ENCODE results near the gene ADCY9. TPM values are rescaled to one million over a fixed set of nuclear protein-coding genes. Genes with fewer than 3 reads are reported as not detected.

Gene ADCY9
- total and polyA plus RNA-seq, 2 experiments from 2014 or later: 1.9 to 21.9 TPM

GRCh38 chr16:3965781-3966582, 150.3 kb downstream of the ADCY9 start:
- H3K9me3 ChIP-seq (ENCODE audit: low read depth): no peaks in the 10 kb centered on the region
- whole genome bisulfite sequencing, 2 experiments (ENCODE audit: low coverage in 1 of 2, low lambda C conversion rate in 2 of 2, missing lambda C conversion rate in 2 of 2): 94 to 95% methylated on average over 50 of the region's 50 CpGs
- no peak overlapping the region for H3K4me3 ChIP-seq
- peaks cover 8% of the 10 kb centered on the region; the same call in 1 of the 2 replicates for H3K4me1 ChIP-seq (ENCODE audit: insufficient read depth)
- H3K27me3 ChIP-seq (replicated peaks; ENCODE audit: insufficient read depth): no peaks in the 10 kb centered on the region
- DNase-seq: no peak
- no peak overlapping the region for H3K27ac ChIP-seq
- H3K9me2 ChIP-seq (ENCODE audit: insufficient read depth): no peaks in the 10 kb centered on the region
- in situ Hi-C loops (cut with MboI): no loop called here
- H3K9ac ChIP-seq: no peak overlapping the region
- no peaks in the 10 kb centered on the region for H4K20me1 ChIP-seq (ENCODE audit: insufficient read depth)
- TF ChIP-seq EZH2phosphoT487 (IDR thresholded peaks at IDR 0.05; ENCODE audit: insufficient read depth, low read depth) (no peak), EZH2 (IDR thresholded peaks at IDR 0.05; ENCODE audit: insufficient read depth, poor library complexity, severe bottlenecking) (no peak)
- H2AFZ ChIP-seq: no peak overlapping the region
- H3K36me3 ChIP-seq (ENCODE audit: low read depth): no peaks in the 10 kb centered on the region; the same call in 1 of the 2 replicates
- H3K4me2 ChIP-seq (ENCODE audit: unreplicated experiment): no peak overlapping the region
- H3K79me2 ChIP-seq (ENCODE audit: insufficient read depth): no peaks in the 10 kb centered on the region
- no peaks in the 10 kb centered on the region for H3F3A ChIP-seq (ENCODE audit: insufficient read depth)

- no peak overlapping the region for H3K4me2 ChIP-seq (ENCODE audit: unreplicated experiment)
- H3K27ac ChIP-seq: no peak overlapping the region
- H3K9me3 ChIP-seq (ENCODE audit: low read depth): no peaks in the 10 kb centered on the region
- no peaks in the 10 kb centered on the region for H4K20me1 ChIP-seq (ENCODE audit: insufficient read depth)
- peaks cover 8% of the 10 kb centered on the region; the same call in 1 of the 2 replicates for H3K4me1 ChIP-seq (ENCODE audit: insufficient read depth)
- in situ Hi-C loops (cut with MboI): no loop called here
- no peaks in the 10 kb centered on the region; the same call in 1 of the 2 replicates for H3K36me3 ChIP-seq (ENCODE audit: low read depth)
- no peak for TF ChIP-seq EZH2 (IDR thresholded peaks at IDR 0.05; ENCODE audit: insufficient read depth, poor library complexity, severe bottlenecking)
- no peak for DNase-seq
- no peaks in the 10 kb centered on the region for H3K9me2 ChIP-seq (ENCODE audit: insufficient read depth)
- 90 to 91% methylated on average over 15 of the region's 15 CpGs for WGBS, 2 experiments (ENCODE audit: low coverage in 1 of 2, low lambda C conversion rate in 2 of 2, missing lambda C conversion rate in 2 of 2)
- H3K9ac ChIP-seq: no peak overlapping the region
- no peaks in the 10 kb centered on the region for H3K79me2 ChIP-seq (ENCODE audit: insufficient read depth)
- no peak overlapping the region for H3K4me3 ChIP-seq
- H3K27me3 ChIP-seq (replicated peaks; ENCODE audit: insufficient read depth): no peaks in the 10 kb centered on the region
- H2AFZ ChIP-seq: no peak overlapping the region
- no peaks in the 10 kb centered on the region for H3F3A ChIP-seq (ENCODE audit: insufficient read depth)
Measured at GRCh38 chr16:3965306-3965705, 150.9 kb downstream of the ADCY9 start.

DNA sequence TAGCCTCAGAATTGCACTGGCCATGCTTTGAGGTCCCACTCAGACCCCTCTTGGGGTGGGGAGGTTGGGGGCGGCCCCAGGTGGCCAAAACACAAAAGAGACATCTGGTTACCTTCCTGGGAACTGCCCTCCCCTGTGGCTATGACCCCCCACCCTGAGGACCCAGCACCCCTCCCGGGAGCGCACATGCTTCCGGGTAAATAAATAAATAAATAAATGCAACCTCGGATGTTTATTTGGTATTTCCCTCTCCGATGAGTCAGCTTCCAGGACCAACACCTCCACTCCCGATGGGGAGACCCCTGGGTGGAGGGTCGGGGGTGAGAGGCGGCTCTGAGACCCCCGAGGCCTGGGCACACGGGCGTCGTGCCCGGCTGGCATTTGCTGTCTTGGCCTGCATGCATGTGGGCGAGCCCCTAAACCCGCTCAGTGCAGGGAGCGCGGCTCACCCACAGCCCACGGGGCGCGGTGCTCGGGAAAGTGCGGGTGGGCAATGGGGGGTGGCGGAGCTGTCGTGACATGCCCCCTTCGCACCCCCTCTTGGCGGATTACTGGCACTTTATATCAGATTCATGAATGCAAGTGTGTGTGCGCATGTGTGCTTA, 151.5 kb downstream of the ADCY9 start:
- no peaks in the 10 kb centered on the region for H3F3A ChIP-seq (ENCODE audit: insufficient read depth)
- no peak overlapping the region for H3K4me3 ChIP-seq
- no peaks in the 10 kb centered on the region for H3K9me2 ChIP-seq (ENCODE audit: insufficient read depth)
- H3K36me3 ChIP-seq (ENCODE audit: low read depth): no peaks in the 10 kb centered on the region; the same call in 1 of the 2 replicates
- H4K20me1 ChIP-seq (ENCODE audit: insufficient read depth): no peaks in the 10 kb centered on the region
- no peaks in the 10 kb centered on the region for H3K79me2 ChIP-seq (ENCODE audit: insufficient read depth)
- no peak overlapping the region for H3K27ac ChIP-seq
- no peak for DNase-seq
- WGBS, 2 experiments (ENCODE audit: low coverage in 1 of 2, low lambda C conversion rate in 2 of 2, missing lambda C conversion rate in 2 of 2): 96 to 98% methylated on average over 23 to 28 of the region's 28 CpGs
- no peak for TF ChIP-seq EZH2 (IDR thresholded peaks at IDR 0.05; ENCODE audit: insufficient read depth, poor library complexity, severe bottlenecking)
- no peak for TF ChIP-seq EZH2phosphoT487 (IDR thresholded peaks at IDR 0.05; ENCODE audit: insufficient read depth, low read depth)
- H3K9ac ChIP-seq: no peak overlapping the region
- no peak overlapping the region for H3K4me2 ChIP-seq (ENCODE audit: unreplicated experiment)
- H3K4me1 ChIP-seq (ENCODE audit: insufficient read depth): peaks cover 8% of the 10 kb centered on the region; the same call in 1 of the 2 replicates
- no peak overlapping the region for H2AFZ ChIP-seq
- no peaks in the 10 kb centered on the region for H3K9me3 ChIP-seq (ENCODE audit: low read depth)
- in situ Hi-C loops (cut with MboI): no loop called here
- H3K27me3 ChIP-seq (replicated peaks; ENCODE audit: insufficient read depth): no peaks in the 10 kb centered on the region

- no peaks in the 10 kb centered on the region for H3K79me2 ChIP-seq (ENCODE audit: insufficient read depth)
- peaks cover 8% of the 10 kb centered on the region; the same call in 1 of the 2 replicates for H3K4me1 ChIP-seq (ENCODE audit: insufficient read depth)
- H2AFZ ChIP-seq: no peak overlapping the region
- H4K20me1 ChIP-seq (ENCODE audit: insufficient read depth): no peaks in the 10 kb centered on the region
- H3K36me3 ChIP-seq (ENCODE audit: low read depth): no peaks in the 10 kb centered on the region; the same call in 1 of the 2 replicates
- no peak for DNase-seq
- H3K27me3 ChIP-seq (replicated peaks; ENCODE audit: insufficient read depth): no peaks in the 10 kb centered on the region
- H3K27ac ChIP-seq: no peak overlapping the region
- no peaks in the 10 kb centered on the region for H3K9me3 ChIP-seq (ENCODE audit: low read depth)
- 88 to 90% methylated on average over 29 of the region's 29 CpGs for WGBS, 2 experiments (ENCODE audit: low coverage in 1 of 2, low lambda C conversion rate in 2 of 2, missing lambda C conversion rate in 2 of 2)
- no peaks in the 10 kb centered on the region for H3F3A ChIP-seq (ENCODE audit: insufficient read depth)
- H3K4me3 ChIP-seq: no peak overlapping the region
- TF ChIP-seq EZH2 (IDR thresholded peaks at IDR 0.05; ENCODE audit: insufficient read depth, poor library complexity, severe bottlenecking) (no peak), EZH2phosphoT487 (IDR thresholded peaks at IDR 0.05; ENCODE audit: insufficient read depth, low read depth) (no peak)
- H3K9me2 ChIP-seq (ENCODE audit: insufficient read depth): no peaks in the 10 kb centered on the region
- no peak overlapping the region for H3K4me2 ChIP-seq (ENCODE audit: unreplicated experiment)
- in situ Hi-C loops (cut with MboI): no loop called here
- no peak overlapping the region for H3K9ac ChIP-seq
Measured at GRCh38 chr16:3963886-3964685, 152.2 kb downstream of the ADCY9 start.
